Measurements from ENCODE around the gene PRKAR1A.
"Not testable (repeated sequence)": the region's sequence is repeated elsewhere in the genome, so short reads cannot be mapped to it uniquely, and the experiment has no call there.

PRKAR1A gene

DNA sequence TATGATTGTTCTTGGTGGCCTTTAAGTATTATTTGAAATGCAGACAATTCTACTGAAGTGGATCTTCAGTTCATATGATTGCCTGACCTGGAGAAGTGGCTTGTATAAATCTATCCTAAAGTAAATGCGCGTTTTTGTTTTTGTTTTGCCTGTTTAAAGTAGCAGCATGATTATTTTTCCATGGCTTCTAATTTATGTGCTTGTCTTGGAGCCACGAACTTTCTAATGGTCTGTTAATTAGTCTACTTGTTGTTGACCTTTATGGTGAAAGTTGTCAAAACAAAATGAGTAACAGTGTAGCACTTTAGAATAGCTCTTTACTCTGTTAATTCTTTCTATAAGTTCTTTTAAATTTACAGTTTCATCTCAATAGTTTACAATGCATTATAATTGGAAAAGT, 1.7 kb downstream of the PRKAR1A start:
- H3K9ac ChIP-seq (ENCODE audit: low read length) = peak overlapping the region; percentile 99
- no peaks in the 10 kb centered on the region for H3K27me3 ChIP-seq (ENCODE audit: control insufficient read depth, insufficient read depth, low read length)
- no peaks in the 10 kb centered on the region for H3K36me3 ChIP-seq (ENCODE audit: control insufficient read depth, insufficient read depth, low read length)
- H3K4me1 ChIP-seq (ENCODE audit: control insufficient read depth, insufficient read depth, low read length) = peaks cover 15% of the 10 kb centered on the region
- H3K9me3 ChIP-seq (ENCODE audit: control insufficient read depth, low read length) = no peaks in the 10 kb centered on the region
- peak overlapping the region; percentile 98 for H3K4me3 ChIP-seq (ENCODE audit: low read length)

DNA sequence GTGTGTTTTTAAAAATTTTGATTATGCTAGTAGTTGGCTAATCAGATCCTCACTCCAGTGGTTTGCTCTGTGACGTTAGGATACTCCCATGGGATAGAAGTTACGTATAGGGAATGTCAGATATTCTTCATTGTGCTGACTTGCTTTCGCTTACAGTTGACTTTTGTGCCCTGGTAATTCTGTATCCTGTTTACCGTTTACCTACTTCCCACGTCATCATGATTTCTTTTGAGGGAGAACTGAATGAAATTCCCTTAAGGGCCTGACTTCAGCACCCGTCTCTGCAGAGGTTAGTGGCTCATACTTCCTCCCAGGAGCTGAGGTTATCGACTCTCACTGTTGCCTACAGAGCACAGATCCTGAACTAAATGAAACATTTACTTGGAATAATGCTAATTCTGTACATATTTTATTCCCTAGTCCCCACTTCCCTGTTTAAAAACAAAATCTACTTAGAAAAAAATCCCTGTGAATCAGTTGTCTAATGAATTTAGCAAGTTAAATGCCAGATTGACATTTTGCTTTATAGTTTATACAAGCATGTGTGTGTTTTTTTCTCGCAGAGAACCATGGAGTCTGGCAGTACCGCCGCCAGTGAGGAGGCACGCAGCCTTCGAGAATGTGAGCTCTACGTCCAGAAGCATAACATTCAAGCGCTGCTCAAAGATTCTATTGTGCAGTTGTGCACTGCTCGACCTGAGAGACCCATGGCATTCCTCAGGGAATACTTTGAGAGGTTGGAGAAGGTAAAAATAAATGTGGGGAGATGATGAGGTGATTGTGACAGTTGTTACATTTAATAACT, 2.8 kb downstream of the PRKAR1A start:
- no peaks in the 10 kb centered on the region for H3K9me3 ChIP-seq (ENCODE audit: control insufficient read depth, low read length)
- no peaks in the 10 kb centered on the region for H3K27me3 ChIP-seq (ENCODE audit: control insufficient read depth, insufficient read depth, low read length)
- H3K36me3 ChIP-seq (ENCODE audit: control insufficient read depth, insufficient read depth, low read length) = no peaks in the 10 kb centered on the region
- H3K9ac ChIP-seq (ENCODE audit: low read length) = no peak overlapping the region
- no peak overlapping the region for H3K4me3 ChIP-seq (ENCODE audit: low read length)
- H3K4me1 ChIP-seq (ENCODE audit: control insufficient read depth, insufficient read depth, low read length) = peaks cover 15% of the 10 kb centered on the region

DNA sequence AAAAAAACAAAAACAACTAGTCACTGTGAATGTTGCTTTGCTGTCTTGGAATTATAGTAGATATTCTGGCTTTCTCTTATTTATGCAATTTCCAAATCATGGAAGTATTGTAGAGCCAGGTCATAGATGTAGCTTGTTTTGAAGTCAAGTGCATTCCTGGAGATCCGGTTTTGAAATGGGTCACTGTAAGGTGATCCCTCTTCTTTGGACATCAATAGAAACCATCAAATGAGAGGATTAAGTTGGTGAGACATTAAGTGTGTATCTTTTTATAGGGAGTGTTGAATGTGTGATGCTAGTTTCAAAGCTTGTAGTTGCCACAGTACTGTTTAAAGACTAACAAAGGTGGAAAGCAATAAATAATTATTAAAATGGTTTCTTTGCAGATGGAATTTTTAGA, 4.5 kb downstream of the PRKAR1A start:
- no peak overlapping the region for H3K4me3 ChIP-seq (ENCODE audit: low read length)
- H3K27me3 ChIP-seq (ENCODE audit: control insufficient read depth, insufficient read depth, low read length) = no peaks in the 10 kb centered on the region
- H3K9me3 ChIP-seq (ENCODE audit: control insufficient read depth, low read length) = no peaks in the 10 kb centered on the region
- peaks cover 9% of the 10 kb centered on the region for H3K4me1 ChIP-seq (ENCODE audit: control insufficient read depth, insufficient read depth, low read length)
- no peak overlapping the region for H3K9ac ChIP-seq (ENCODE audit: low read length)
- H3K36me3 ChIP-seq (ENCODE audit: control insufficient read depth, insufficient read depth, low read length) = no peaks in the 10 kb centered on the region

DNA sequence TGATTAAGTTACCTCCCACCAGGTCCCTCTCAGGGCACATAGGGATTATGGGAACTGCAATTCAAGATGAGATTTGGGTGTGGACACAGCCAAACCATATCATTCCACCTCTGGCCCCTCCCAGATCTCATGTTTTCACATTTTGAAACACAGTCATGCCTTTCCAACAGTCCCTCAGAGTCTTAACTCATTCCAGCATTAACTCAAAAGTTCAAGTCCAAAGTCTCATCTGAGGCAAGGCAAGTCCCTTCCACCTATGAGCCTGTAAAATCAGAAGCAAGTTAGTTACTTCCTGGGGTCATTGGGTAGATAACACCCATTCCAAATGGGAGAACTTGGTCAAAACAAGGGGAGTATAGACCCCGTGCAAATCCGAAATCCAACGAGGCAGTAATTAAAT, 5.4 kb downstream of the PRKAR1A start:
- not testable (repeated sequence) for H3K9ac ChIP-seq (ENCODE audit: low read length); H3K4me3 ChIP-seq (ENCODE audit: low read length); H3K4me1 ChIP-seq (ENCODE audit: control insufficient read depth, insufficient read depth, low read length); H3K9me3 ChIP-seq (ENCODE audit: control insufficient read depth, low read length); H3K36me3 ChIP-seq (ENCODE audit: control insufficient read depth, insufficient read depth, low read length); H3K27me3 ChIP-seq (ENCODE audit: control insufficient read depth, insufficient read depth, low read length)

DNA sequence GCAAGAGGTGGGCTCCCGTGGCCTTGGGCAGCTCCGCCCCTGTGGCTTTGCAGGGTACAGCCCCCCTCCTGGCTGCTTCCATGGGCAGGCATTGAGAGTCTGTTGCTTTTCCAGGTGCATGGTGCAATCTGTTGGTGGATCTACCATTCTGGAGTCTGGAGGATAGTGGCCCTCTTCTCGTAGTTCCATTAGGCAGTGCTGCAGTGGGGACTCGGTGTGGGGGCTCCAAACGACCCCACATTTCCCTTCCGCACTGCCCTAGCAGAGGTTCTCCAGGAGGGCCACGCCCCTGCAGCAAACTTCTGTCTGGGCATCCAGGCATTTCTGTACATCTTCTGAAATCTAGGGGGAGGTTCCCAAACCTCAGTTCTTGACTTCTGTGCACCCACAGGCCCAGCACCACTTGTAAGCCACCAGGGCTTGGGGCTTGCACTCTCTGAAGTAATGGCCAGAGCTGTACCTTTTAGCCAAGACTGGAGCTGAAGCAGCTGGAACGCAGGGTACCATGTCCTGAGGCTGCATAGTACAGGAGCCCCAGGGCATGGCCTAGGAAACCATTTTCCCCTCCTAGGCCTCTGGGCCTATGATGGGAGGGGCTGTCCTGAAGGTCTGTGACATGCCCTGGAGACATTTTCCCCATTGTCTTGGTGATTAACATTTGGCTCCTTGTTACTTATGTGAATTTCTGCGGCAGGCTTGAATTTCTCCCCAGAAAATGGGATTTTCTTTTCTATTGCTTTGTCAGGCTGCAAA, 6.0 kb downstream of the PRKAR1A start:
- Histone ChIP-seq H3K36me3 (ENCODE audit: control insufficient read depth, insufficient read depth, low read length) (no peaks in the 10 kb centered on the region), H3K4me1 (ENCODE audit: control insufficient read depth, insufficient read depth, low read length) (peaks cover 9% of the 10 kb centered on the region)

DNA sequence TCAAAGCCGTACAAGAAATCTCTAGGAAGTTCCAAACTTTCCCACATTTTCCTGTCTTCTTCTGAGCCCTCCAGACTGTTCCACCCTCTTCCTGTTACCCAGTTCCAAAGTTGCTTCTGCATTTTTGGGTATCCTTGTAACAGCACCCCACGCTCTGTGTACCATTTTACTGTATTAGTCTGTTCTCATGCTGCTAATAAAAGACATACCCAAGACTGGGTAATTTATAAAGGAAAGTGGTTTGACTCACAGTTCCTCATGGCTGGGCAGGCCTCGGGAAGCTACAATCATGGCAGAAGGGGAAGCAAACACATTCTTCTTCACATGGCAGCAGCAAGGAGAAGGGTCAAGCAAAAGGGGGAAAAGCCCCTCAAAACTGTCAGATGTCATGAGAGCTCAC, 6.8 kb downstream of the PRKAR1A start:
- not testable (repeated sequence) for H3K36me3 ChIP-seq (ENCODE audit: control insufficient read depth, insufficient read depth, low read length)

More for the DNA sequence above, 6.0 kb downstream of the PRKAR1A start:
- H3K9ac ChIP-seq (ENCODE audit: low read length) = no peak overlapping the region
- no peaks in the 10 kb centered on the region for H3K27me3 ChIP-seq (ENCODE audit: control insufficient read depth, insufficient read depth, low read length)
- H3K9me3 ChIP-seq (ENCODE audit: control insufficient read depth, low read length) = no peaks in the 10 kb centered on the region
- H3K4me3 ChIP-seq (ENCODE audit: low read length) = no peak overlapping the region

DNA sequence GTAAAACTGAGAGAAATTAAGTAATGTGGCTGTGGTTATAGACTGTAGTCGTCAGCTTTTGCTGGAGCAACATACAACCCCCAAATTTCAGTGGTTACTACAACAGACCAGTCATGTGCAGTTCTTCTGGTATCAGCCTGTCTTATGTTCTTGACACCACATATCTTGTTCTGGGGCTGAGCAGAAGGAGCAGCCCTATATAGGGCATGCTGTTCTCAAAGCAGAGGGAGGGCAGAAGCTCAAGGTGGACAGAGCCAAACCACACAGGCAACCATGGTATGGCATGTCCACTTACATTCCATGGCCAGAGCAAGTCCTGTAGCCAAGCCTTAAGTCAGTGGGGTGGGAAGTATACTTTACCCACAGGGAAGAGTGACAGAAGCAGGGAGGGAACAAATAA, 7.7 kb downstream of the PRKAR1A start:
- no peak overlapping the region for H3K4me3 ChIP-seq (ENCODE audit: low read length)
- no peaks in the 10 kb centered on the region for H3K27me3 ChIP-seq (ENCODE audit: control insufficient read depth, insufficient read depth, low read length)
- H3K36me3 ChIP-seq (ENCODE audit: control insufficient read depth, insufficient read depth, low read length) = no peaks in the 10 kb centered on the region
- H3K9me3 ChIP-seq (ENCODE audit: control insufficient read depth, low read length) = no peaks in the 10 kb centered on the region
- no peak overlapping the region for H3K9ac ChIP-seq (ENCODE audit: low read length)
- peaks cover under 1% of the 10 kb centered on the region for H3K4me1 ChIP-seq (ENCODE audit: control insufficient read depth, insufficient read depth, low read length)

More for the DNA sequence above, 6.8 kb downstream of the PRKAR1A start:
- H3K9me3 ChIP-seq (ENCODE audit: control insufficient read depth, low read length); H3K9ac ChIP-seq (ENCODE audit: low read length); H3K4me3 ChIP-seq (ENCODE audit: low read length); H3K27me3 ChIP-seq (ENCODE audit: control insufficient read depth, insufficient read depth, low read length); H3K4me1 ChIP-seq (ENCODE audit: control insufficient read depth, insufficient read depth, low read length): not testable (repeated sequence)

DNA sequence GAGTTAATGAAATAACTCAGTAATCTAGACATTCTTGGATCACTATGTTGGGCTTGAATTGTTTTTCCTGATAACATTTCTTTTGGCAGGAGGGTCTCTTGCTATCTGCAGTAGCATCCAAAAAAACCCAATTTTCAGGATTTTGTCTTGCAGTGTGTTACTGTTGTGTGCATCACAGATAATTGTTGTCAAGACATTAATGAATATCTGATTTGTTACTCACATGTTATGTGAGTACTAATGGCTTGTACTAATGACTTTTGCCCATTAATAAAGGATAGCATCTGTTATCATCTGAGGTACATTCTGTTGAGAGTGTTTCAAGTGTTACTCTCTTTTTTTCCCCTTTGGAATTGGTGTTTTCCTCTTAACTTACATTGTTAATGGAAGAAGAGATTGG, 10.0 kb downstream of the PRKAR1A start:
- Histone ChIP-seq H3K4me1 (ENCODE audit: control insufficient read depth, insufficient read depth, low read length) (no peaks in the 10 kb centered on the region), H3K27me3 (ENCODE audit: control insufficient read depth, insufficient read depth, low read length) (no peaks in the 10 kb centered on the region), H3K36me3 (ENCODE audit: control insufficient read depth, insufficient read depth, low read length) (peaks cover 5% of the 10 kb centered on the region), H3K4me3 (ENCODE audit: low read length) (no peak overlapping the region), H3K9me3 (ENCODE audit: control insufficient read depth, low read length) (no peaks in the 10 kb centered on the region), H3K9ac (ENCODE audit: low read length) (no peak overlapping the region)

DNA sequence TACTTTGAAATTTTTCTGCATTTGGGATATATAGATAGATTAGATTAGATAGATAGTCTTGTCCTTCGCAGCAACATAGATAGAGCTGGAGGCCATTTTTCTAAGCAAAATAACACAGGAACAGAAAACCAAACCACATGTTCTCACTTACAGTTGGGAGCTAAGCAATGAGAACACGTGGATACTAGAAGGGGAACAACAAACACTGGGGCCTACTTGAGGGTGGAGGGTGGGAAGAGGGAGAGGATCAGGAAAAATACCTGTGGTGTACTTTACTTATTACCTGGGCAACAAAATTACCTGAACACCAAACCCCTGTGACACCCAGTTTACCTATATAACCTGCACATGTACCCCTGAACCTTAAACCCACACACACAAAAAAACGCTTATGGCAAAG, 14.3 kb downstream of the PRKAR1A start:
- H3K4me1 ChIP-seq (ENCODE audit: control insufficient read depth, insufficient read depth, low read length) = no peaks in the 10 kb centered on the region
- H3K9ac ChIP-seq (ENCODE audit: low read length) = no peak overlapping the region
- H3K9me3 ChIP-seq (ENCODE audit: control insufficient read depth, low read length) = no peaks in the 10 kb centered on the region
- H3K36me3 ChIP-seq (ENCODE audit: control insufficient read depth, insufficient read depth, low read length) = peaks cover 5% of the 10 kb centered on the region
- H3K27me3 ChIP-seq (ENCODE audit: control insufficient read depth, insufficient read depth, low read length) = no peaks in the 10 kb centered on the region
- no peak overlapping the region for H3K4me3 ChIP-seq (ENCODE audit: low read length)

DNA sequence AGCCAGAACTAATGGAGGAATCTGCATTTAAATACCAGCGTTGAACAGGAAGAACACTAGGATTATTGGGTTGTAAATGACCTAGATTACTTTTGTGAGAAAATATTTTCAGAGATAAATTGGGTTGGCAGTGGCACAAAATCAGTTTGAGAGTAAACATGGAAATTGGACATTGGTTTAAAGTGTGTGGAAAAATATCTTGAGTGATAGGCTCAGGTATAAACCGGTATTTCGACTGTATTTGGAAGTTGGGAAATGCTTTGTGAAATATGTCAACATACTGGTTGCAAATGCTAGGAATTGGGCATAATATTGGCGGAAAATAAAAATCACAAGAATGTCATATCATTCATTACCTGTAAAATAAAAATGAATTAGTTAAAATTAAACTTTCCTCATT, 15.1 kb downstream of the PRKAR1A start:
- H3K9me3 ChIP-seq (ENCODE audit: control insufficient read depth, low read length) = no peaks in the 10 kb centered on the region
- H3K4me1 ChIP-seq (ENCODE audit: control insufficient read depth, insufficient read depth, low read length) = no peaks in the 10 kb centered on the region
- H3K9ac ChIP-seq (ENCODE audit: low read length) = no peak overlapping the region
- H3K36me3 ChIP-seq (ENCODE audit: control insufficient read depth, insufficient read depth, low read length) = peaks cover 5% of the 10 kb centered on the region
- no peak overlapping the region for H3K4me3 ChIP-seq (ENCODE audit: low read length)
- H3K27me3 ChIP-seq (ENCODE audit: control insufficient read depth, insufficient read depth, low read length) = no peaks in the 10 kb centered on the region

DNA sequence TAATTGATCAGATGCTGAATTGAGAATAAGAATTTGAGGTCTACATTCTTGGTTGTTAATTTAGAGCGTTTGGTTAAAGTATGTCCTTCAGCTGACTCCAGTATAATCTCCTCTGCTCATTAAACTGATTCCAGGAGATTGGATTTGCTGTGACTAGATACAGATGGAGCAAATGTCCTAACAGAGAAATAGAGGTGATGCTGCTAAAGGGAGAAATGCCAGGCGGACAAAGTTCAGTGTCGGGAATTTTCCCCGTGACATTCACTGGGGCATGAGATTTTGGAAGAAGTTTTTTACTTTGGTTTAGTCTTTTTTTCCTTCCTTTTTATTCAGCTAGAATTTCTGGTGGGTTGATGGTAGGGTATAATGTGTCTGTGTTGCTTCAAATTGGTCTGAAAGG, 19.0 kb downstream of the PRKAR1A start:
- H3K27me3 ChIP-seq (ENCODE audit: control insufficient read depth, insufficient read depth, low read length) = no peaks in the 10 kb centered on the region
- no peak overlapping the region for H3K4me3 ChIP-seq (ENCODE audit: low read length)
- H3K4me1 ChIP-seq (ENCODE audit: control insufficient read depth, insufficient read depth, low read length) = no peaks in the 10 kb centered on the region
- peaks cover 5% of the 10 kb centered on the region for H3K36me3 ChIP-seq (ENCODE audit: control insufficient read depth, insufficient read depth, low read length)
- H3K9ac ChIP-seq (ENCODE audit: low read length) = no peak overlapping the region
- H3K9me3 ChIP-seq (ENCODE audit: control insufficient read depth, low read length) = no peaks in the 10 kb centered on the region

DNA sequence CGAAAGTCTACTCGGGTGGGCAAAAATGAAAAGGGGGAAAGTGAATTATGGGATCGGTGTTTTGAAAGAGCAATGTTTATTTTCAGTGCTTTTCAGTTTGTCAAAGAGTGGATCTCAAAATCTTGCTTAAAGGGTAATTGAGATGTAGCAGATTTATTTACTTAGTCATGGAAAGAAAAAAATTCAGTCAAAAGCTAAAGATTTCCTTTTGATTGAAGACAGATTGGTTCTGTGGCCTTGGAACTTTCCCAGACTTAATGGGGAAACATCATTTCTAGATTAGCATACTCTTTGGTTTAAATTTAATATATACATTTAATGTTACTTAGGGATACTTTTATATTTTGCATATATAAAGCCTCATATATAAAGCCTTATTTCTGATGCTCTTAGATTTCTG, 20.6 kb downstream of the PRKAR1A start:
- no peak overlapping the region for H3K9ac ChIP-seq (ENCODE audit: low read length)
- H3K4me3 ChIP-seq (ENCODE audit: low read length) = no peak overlapping the region
- H3K36me3 ChIP-seq (ENCODE audit: control insufficient read depth, insufficient read depth, low read length) = peaks cover 9% of the 10 kb centered on the region
- no peaks in the 10 kb centered on the region for H3K27me3 ChIP-seq (ENCODE audit: control insufficient read depth, insufficient read depth, low read length)
- H3K4me1 ChIP-seq (ENCODE audit: control insufficient read depth, insufficient read depth, low read length) = no peaks in the 10 kb centered on the region
- no peaks in the 10 kb centered on the region for H3K9me3 ChIP-seq (ENCODE audit: control insufficient read depth, low read length)

Measured in mucosa of stomach (tissue), 1 donor.